Gastroesophageal sphincter (tissue), 3 donors: ENCODE measurements around the gene GDPD5.

Experiments
- CTCF ChIP-seq, 4 experiments: fragments of 200-600 bp in 2 of 4; fragments of 450-650 bp in 2 of 4; sonication (generic) in 1 of 4; IDR thresholded peaks; one replicate each; pipeline ENCODE4 v1.5.1; 2017 to 2019; ENCODE audit warnings: antibody characterized with exemption in 4 of 4, mild to moderate bottlenecking in 2 of 4, moderate library complexity in 2 of 4
- EP300 ChIP-seq: sonication (generic); formaldehyde crosslinking; IDR thresholded peaks from one replicate; pipeline ENCODE4 v1.6.1; 2017; ENCODE audit warnings: antibody characterized with exemption, mild to moderate bottlenecking

DNA sequence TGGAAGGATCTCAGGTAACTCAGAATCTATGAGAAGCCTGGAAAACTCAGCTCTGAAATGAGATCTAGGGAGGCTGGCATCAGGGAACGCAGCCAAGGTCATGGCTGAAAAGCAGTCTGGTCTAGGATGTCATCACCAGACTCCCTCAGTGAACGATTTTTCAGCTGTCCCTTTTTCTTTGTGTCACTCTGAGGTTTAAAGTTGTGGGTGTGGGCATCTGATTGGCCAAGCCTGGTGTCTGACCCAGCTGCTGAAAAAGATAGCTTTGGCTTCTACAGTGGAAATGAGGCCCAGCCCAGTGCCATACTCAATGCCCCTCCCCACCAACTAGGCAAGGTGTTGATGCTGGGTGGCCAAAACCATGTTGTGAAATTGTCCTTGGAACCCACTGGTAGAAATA is 111.9 kb downstream of the GDPD5 start:
- TF ChIP-seq CTCF (IDR thresholded peaks at IDR 0.05) (no peak), EP300 (no peak)
